HG03565 (cell line): ENCODE data around the gene CCDC59.

Experiments
- ATAC-seq: cut with Tn5 transposase; IDR thresholded peaks from one replicate; pipeline ENCODE4 v1.9.1; 2021; ENCODE audit warnings: mild to moderate bottlenecking, moderate library complexity; ENCODE audit not compliant: unreplicated experiment

CCDC59 gene

GRCh38 chr12:82319276-82319675 lies 38.9 kb downstream of the CCDC59 start:
- no peak for ATAC-seq

GRCh38 chr12:82314406-82314892 lies 43.7 kb downstream of the CCDC59 start:
- ATAC-seq: no peak
